Limb (tissue), 2 donors: ENCODE data around the gene RBM4B.
"Not testable (repeated sequence)": the region's sequence is repeated elsewhere in the genome, so short reads cannot be mapped to it uniquely, and the experiment has no call there.

Source experiments
- DNase-seq, 2 donors: peaks; one replicate each; pipeline ENCODE4 v3.0.0-alpha.2; 2016; ENCODE audit errors: extremely low spot score in 2 of 2

RBM4B gene

GRCh38 chr11:66677599-66678375, at the start of gene RBM4B:
RBM4B (minus strand) TSS chr11:66677887; CDS start chr11:66677079, 808 bp downstream.
- DNase-seq: peak; percentile 96 to 99

- no peak for DNase-seq
Observed at GRCh38 chr11:66725647-66726046, 48.0 kb upstream of the RBM4B start.

- no peak for DNase-seq
Observed at GRCh38 chr11:66725114-66725513, 47.4 kb upstream of the RBM4B start.

- DNase-seq: not testable (repeated sequence)
Observed at GRCh38 chr11:66724167-66724566, 46.5 kb upstream of the RBM4B start.

GRCh38 chr11:66723693-66724092, 46.0 kb upstream of the RBM4B start:
- DNase-seq: no peak

GRCh38 chr11:66722745-66723651, 45.3 kb upstream of the RBM4B start:
- no peak for DNase-seq

GRCh38 chr11:66721939-66722338, 44.3 kb upstream of the RBM4B start:
- no peak for DNase-seq

- DNase-seq: no peak
Observed at GRCh38 chr11:66720899-66721470, 43.3 kb upstream of the RBM4B start.

GRCh38 chr11:66720223-66720898, 42.7 kb upstream of the RBM4B start:
- peak in 1 of 2 donors; percentile 50 for DNase-seq

GRCh38 chr11:66719111-66719872, 41.6 kb upstream of the RBM4B start:
- DNase-seq: no peak

GRCh38 chr11:66718320-66718971, 40.8 kb upstream of the RBM4B start:
- peak in 1 of 2 donors; percentile 61 for DNase-seq

GRCh38 chr11:66717925-66718319, 40.2 kb upstream of the RBM4B start:
- DNase-seq: no peak

GRCh38 chr11:66716996-66717395, 39.3 kb upstream of the RBM4B start:
- DNase-seq: no peak

GRCh38 chr11:66715346-66716085, 37.8 kb upstream of the RBM4B start:
- DNase-seq: no peak

- no peak for DNase-seq
Observed at GRCh38 chr11:66713746-66714480, 36.2 kb upstream of the RBM4B start.

GRCh38 chr11:66710384-66710930, 32.8 kb upstream of the RBM4B start:
- DNase-seq: no peak

- DNase-seq: no peak
Observed at GRCh38 chr11:66708701-66709100, 31.0 kb upstream of the RBM4B start.

GRCh38 chr11:66708094-66708493, 30.4 kb upstream of the RBM4B start:
- DNase-seq: no peak

- DNase-seq: no peak
Observed at GRCh38 chr11:66707486-66707885, 29.8 kb upstream of the RBM4B start.
